CD8-positive, alpha-beta memory T cell (primary cell): Measurements from ENCODE around the gene RPS6KL1. TPM values are rescaled to one million over a fixed set of nuclear protein-coding genes. Genes with fewer than 3 reads are reported as not detected.

Source experiments
- CTCF ChIA-PET: fragments of 350-600 bp; sonication (Branson Sonifier 250); formaldehyde crosslinking; loops from one replicate; lab custom pipeline; 2021; ENCODE audit warnings: antibody characterized with exemption; lab: Charles Lee
- POLR2A ChIA-PET: fragments of 350-600 bp; sonication (Branson Sonifier 250); formaldehyde crosslinking; loops from one replicate; lab custom pipeline; 2021; ENCODE audit warnings: antibody characterized with exemption; lab: Charles Lee
- DNase-seq, 5 donors: peaks; one replicate each; pipeline versions ENCODE4 v3.0.0 to v3.0.0-alpha.2; 2020 to 2022; ENCODE audit warnings: mixed read lengths in 1 of 5
- H3K27ac ChIP-seq: one replicate; pipeline ENCODE4 v1.7.0; 2013; ENCODE audit warnings: low read depth, mild to moderate bottlenecking, low read length, moderate library complexity
- H3K27me3 ChIP-seq: 2 replicates; pipeline ENCODE4 v1.7.0; 2013; ENCODE audit warnings: low read length, mild to moderate bottlenecking; ENCODE audit not compliant: insufficient read depth, poor library complexity, severe bottlenecking
- H3K36me3 ChIP-seq: 2 replicates; pipeline ENCODE4 v1.7.0; 2013; ENCODE audit warnings: mild to moderate bottlenecking, low read length, moderate library complexity; ENCODE audit not compliant: insufficient read depth
- H3K4me1 ChIP-seq: 2 replicates; pipeline ENCODE4 v1.7.0; 2013; ENCODE audit warnings: mild to moderate bottlenecking, low read length, moderate library complexity; ENCODE audit not compliant: insufficient read depth
- H3K4me3 ChIP-seq: 2 replicates; pipeline ENCODE4 v1.7.0; 2013; ENCODE audit warnings: mild to moderate bottlenecking, low read length
- H3K9me3 ChIP-seq: 2 replicates; pipeline ENCODE4 v1.7.0; 2013; ENCODE audit warnings: mild to moderate bottlenecking, low read length
- H3K27ac Mint-ChIP-seq, 8 donors: one replicate each; pipeline ENCODE4 v1.8.0; 2020 to 2021; ENCODE audit warnings: mixed read lengths in 8 of 8, mild to moderate bottlenecking in 6 of 8, inconsistent platforms in 3 of 8, moderate library complexity in 3 of 8
- H3K27me3 Mint-ChIP-seq, 2 donors: one replicate each; pipeline ENCODE4 v1.8.0; 2020 to 2021; ENCODE audit warnings: mixed read lengths in 2 of 2, mild to moderate bottlenecking in 1 of 2, moderate library complexity in 1 of 2
- H3K36me3 Mint-ChIP-seq, 3 donors: one replicate each; pipeline ENCODE4 v1.8.0; 2020 to 2021; ENCODE audit warnings: mixed read lengths in 3 of 3, inconsistent platforms in 1 of 3, mild to moderate bottlenecking in 1 of 3
- H3K4me1 Mint-ChIP-seq, 3 donors: one replicate each; pipeline ENCODE4 v1.8.0; 2020 to 2021; ENCODE audit warnings: mixed read lengths in 3 of 3, inconsistent platforms in 1 of 3, mild to moderate bottlenecking in 1 of 3
- H3K4me3 Mint-ChIP-seq, 7 donors: one replicate each; pipeline ENCODE4 v1.8.0; 2020 to 2021; ENCODE audit warnings: mixed read lengths in 7 of 7, mild to moderate bottlenecking in 6 of 7, moderate library complexity in 4 of 7, inconsistent platforms in 2 of 7
- H3K9me3 Mint-ChIP-seq, 5 donors: one replicate each; pipeline ENCODE4 v1.8.0; 2020 to 2022; ENCODE audit warnings: mixed read lengths in 5 of 5, mild to moderate bottlenecking in 3 of 5, moderate library complexity in 2 of 5, inconsistent platforms in 1 of 5
- polyA plus RNA-seq: library from polyadenylated mRNA; unstranded; fragments of 300-500 nt; fragmentation: Illumina TruSeq; gene quantifications from one replicate; pipeline ENCODE4 v1.2.3, GENCODE V29; 2021
- total RNA-seq, 2 experiments: library from RNA; stranded (reverse); gene quantifications; one replicate each; pipeline ENCODE4 v1.2.3, GENCODE V29; 2021

RPS6KL1 gene
- total and polyA plus RNA-seq, 3 experiments from 2014 or later, result 4.8 to 5.0 TPM; not detected in 1

DNA sequence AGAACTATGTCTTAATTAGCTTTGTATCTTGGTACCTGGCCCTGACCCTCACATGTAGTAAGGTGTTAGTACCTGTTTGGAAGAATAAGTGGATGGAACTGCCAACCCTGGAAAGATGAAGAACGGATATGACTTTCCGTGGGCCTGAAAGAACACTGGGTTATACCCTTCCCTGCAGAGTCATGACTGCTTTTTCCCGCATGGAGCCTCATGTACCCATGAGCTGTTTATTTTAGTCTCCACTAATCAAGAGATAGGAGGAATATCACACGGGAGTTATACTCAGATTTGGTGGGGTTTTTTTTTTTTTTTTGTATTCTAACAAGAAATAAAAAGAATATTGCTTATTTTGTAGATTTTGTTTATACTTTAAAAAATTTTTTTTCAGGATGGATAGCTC is 25.4 kb downstream of the RPS6KL1 start:
- DNase-seq, result no peak
- no peaks in the 10 kb centered on the region for H3K27me3 ChIP-seq
- no peaks in the 10 kb centered on the region for H3K27me3 Mint-ChIP-seq
- no peaks in the 10 kb centered on the region for H3K9me3 Mint-ChIP-seq
- peaks cover 21 to 97% (median 32%) of the 10 kb centered on the region in 3 donors for H3K36me3 Mint-ChIP-seq
- H3K9me3 ChIP-seq, result no peaks in the 10 kb centered on the region
- ChIA-PET CTCF (interaction anchor here (1.6 to 1.7 kb wide), 3 partner anchors 9 to 37 kb away, joined by 3 to 8 read pairs (median 8); no protein-coding TSS in a partner anchor), POLR2A (no interaction called here)
- H3K27ac ChIP-seq, result no peak overlapping the region
- H3K36me3 ChIP-seq, result peaks cover 89% of the 10 kb centered on the region
- H3K27ac Mint-ChIP-seq, result no peak overlapping the region
- H3K4me3 Mint-ChIP-seq, result no peak overlapping the region
- no peak overlapping the region for H3K4me3 ChIP-seq
- peaks cover 0 to 12% (median 0%) of the 10 kb centered on the region in 3 donors for H3K4me1 Mint-ChIP-seq
- no peaks in the 10 kb centered on the region for H3K4me1 ChIP-seq

DNA sequence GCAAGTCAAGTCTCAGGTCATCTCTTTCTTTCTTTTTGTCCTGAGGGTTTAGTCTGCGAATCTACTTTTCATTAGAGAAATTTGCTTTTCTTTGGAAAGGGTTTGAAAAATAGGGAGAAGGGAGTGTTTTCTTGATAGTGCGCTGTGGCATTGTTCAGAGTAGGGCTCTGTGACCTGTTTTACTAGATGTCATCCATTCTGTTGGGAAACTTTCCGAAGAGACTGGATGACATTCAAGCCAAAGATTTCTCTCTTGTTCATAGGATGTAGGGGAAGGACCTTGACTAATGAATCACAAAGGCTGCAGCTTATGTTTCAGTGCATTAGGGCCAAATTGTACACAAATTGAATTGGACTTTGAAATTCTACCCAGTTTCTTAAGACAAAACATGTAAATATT is 26.7 kb downstream of the RPS6KL1 start:
- Mint-ChIP-seq H3K9me3 (no peaks in the 10 kb centered on the region), H3K27me3 (no peaks in the 10 kb centered on the region), H3K4me1 (peaks cover 0 to 12% (median 0%) of the 10 kb centered on the region in 3 donors), H3K36me3 (peaks cover 21 to 97% (median 32%) of the 10 kb centered on the region in 3 donors), H3K27ac (peak overlapping the region in 3 of 8 donors; percentile 4 to 38 (median 14)), H3K4me3 (no peak overlapping the region)
- DNase-seq, result no peak
- H3K4me3 ChIP-seq, result no peak overlapping the region
- no peaks in the 10 kb centered on the region for H3K27me3 ChIP-seq
- H3K4me1 ChIP-seq, result no peaks in the 10 kb centered on the region
- no peak overlapping the region for H3K27ac ChIP-seq
- POLR2A ChIA-PET, result no interaction called here
- H3K36me3 ChIP-seq, result peaks cover 83% of the 10 kb centered on the region
- H3K9me3 ChIP-seq, result no peaks in the 10 kb centered on the region
- CTCF ChIA-PET, result interaction anchor here (1.0 to 1.7 kb wide), 3 partner anchors 10 to 35 kb away, joined by 3 to 8 read pairs (median 3); no protein-coding TSS in a partner anchor

DNA sequence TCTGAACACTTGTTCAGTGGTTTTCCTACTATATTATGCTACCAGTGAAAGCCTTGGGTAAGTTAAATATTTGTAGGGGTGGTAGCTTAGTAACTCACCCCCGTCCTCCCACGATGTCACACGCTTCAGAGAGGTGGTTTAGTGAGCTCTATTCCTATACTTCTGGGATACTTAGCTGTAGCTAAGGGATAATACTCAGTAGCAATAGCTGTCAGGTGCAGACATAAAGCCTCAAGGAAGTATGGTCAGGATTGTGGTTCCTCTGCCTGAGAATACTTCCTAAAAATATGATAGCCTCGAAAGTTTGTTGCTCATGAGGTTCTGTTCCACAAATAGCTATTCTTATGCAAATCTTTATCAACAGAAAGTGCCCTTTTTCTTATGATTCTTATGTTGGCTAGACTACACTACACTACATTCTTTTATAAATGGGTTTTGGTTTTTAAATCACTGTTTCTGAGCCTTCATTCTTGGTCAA is 29.4 kb downstream of the RPS6KL1 start:
- Mint-ChIP-seq H3K4me1 (peaks cover 7 to 17% (median 8%) of the 10 kb centered on the region in 3 donors), H3K27me3 (no peaks in the 10 kb centered on the region), H3K27ac (peak overlapping the region in 3 of 8 donors; percentile 47 to 86 (median 69)), H3K36me3 (peaks cover 12 to 93% (median 20%) of the 10 kb centered on the region in 3 donors), H3K4me3 (no peak overlapping the region), H3K9me3 (no peaks in the 10 kb centered on the region)
- Histone ChIP-seq H3K4me1 (peaks cover 3% of the 10 kb centered on the region), H3K4me3 (no peak overlapping the region), H3K36me3 (peaks cover 72% of the 10 kb centered on the region), H3K27me3 (no peaks in the 10 kb centered on the region), H3K9me3 (no peaks in the 10 kb centered on the region), H3K27ac (no peak overlapping the region)
- no peak for DNase-seq
- ChIA-PET POLR2A (interaction anchor here (1.1 kb wide), 1 partner anchor 33 kb away, joined by 3 read pairs; no protein-coding TSS in a partner anchor), CTCF (interaction anchor here (1.1 to 7.1 kb wide), 5 partner anchors 9 to 33 kb away, joined by 3 to 50 read pairs (median 3); partner anchors contain the start of gene DLST)

DNA sequence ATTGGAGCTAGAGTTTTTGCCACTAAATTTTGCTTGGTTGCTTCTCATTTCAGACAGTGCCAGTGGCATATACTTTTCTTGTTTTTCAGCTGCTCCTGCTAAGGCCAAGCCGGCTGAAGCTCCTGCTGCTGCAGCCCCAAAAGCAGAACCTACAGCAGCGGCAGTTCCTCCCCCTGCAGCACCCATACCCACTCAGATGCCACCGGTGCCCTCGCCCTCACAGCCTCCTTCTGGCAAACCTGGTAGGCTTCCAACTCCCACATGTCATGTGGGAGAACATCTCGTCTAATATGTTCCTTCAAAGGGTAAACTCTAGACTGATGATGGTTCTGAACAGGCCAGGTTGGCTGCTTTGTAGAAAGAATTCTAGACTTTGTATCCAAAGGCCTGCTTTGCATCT is 30.3 kb downstream of the RPS6KL1 start:
- peaks cover 12 to 89% (median 18%) of the 10 kb centered on the region in 3 donors for H3K36me3 Mint-ChIP-seq
- no peak overlapping the region for H3K4me3 Mint-ChIP-seq
- no peak for DNase-seq
- Histone ChIP-seq H3K4me1 (peaks cover 12% of the 10 kb centered on the region), H3K4me3 (no peak overlapping the region), H3K27ac (no peak overlapping the region), H3K27me3 (no peaks in the 10 kb centered on the region), H3K36me3 (peaks cover 64% of the 10 kb centered on the region), H3K9me3 (no peaks in the 10 kb centered on the region)
- H3K27me3 Mint-ChIP-seq, result no peaks in the 10 kb centered on the region
- H3K9me3 Mint-ChIP-seq, result no peaks in the 10 kb centered on the region
- ChIA-PET POLR2A (interaction anchor here (0.8 to 1.1 kb wide), 2 partner anchors 32 to 170 kb away, joined by 3 read pairs; no protein-coding TSS in a partner anchor), CTCF (interaction anchor here (1.1 to 7.1 kb wide), 5 partner anchors 10 to 32 kb away, joined by 3 to 50 read pairs (median 3); partner anchors contain the start of gene DLST)
- peaks cover 15 to 26% (median 17%) of the 10 kb centered on the region in 3 donors for H3K4me1 Mint-ChIP-seq
- H3K27ac Mint-ChIP-seq, result peak overlapping the region in 1 of 8 donors; percentile 54

DNA sequence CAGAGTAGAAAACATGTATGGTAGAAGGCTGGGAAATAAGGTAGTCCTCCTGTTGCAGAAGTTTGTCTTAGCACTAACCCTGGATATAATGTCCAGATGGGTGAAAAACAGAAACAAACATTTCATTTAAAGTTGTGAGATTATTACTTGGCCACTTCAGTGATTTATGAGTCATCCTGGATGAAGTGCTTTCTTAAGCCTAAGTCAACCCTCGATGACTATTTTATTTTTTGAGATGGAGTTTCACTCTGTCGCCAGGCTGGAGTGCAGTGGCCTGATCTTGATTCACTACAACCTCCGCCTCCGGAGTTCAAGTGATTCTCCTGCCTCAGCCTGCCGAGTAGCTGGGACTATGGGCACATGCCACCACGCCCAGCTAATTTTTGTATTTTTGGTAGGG is 31.2 kb downstream of the RPS6KL1 start:
- Histone ChIP-seq H3K4me1 (peaks cover 16% of the 10 kb centered on the region), H3K9me3 (no peaks in the 10 kb centered on the region), H3K27me3 (no peaks in the 10 kb centered on the region), H3K27ac (no peak overlapping the region), H3K36me3 (peaks cover 55% of the 10 kb centered on the region), H3K4me3 (no peak overlapping the region)
- peaks cover 7 to 82% (median 14%) of the 10 kb centered on the region in 3 donors for H3K36me3 Mint-ChIP-seq
- ChIA-PET POLR2A (no interaction called here), CTCF (interaction anchor here (2.8 to 7.1 kb wide), 3 partner anchors 13 to 31 kb away, joined by 15 to 50 read pairs (median 34); no protein-coding TSS in a partner anchor)
- no peak for DNase-seq
- H3K9me3 Mint-ChIP-seq, result no peaks in the 10 kb centered on the region
- no peaks in the 10 kb centered on the region for H3K27me3 Mint-ChIP-seq
- H3K27ac Mint-ChIP-seq, result peak overlapping the region in 2 of 8 donors; percentile 54 to 78
- no peak overlapping the region for H3K4me3 Mint-ChIP-seq
- peaks cover 20 to 25% (median 23%) of the 10 kb centered on the region in 3 donors for H3K4me1 Mint-ChIP-seq

DNA sequence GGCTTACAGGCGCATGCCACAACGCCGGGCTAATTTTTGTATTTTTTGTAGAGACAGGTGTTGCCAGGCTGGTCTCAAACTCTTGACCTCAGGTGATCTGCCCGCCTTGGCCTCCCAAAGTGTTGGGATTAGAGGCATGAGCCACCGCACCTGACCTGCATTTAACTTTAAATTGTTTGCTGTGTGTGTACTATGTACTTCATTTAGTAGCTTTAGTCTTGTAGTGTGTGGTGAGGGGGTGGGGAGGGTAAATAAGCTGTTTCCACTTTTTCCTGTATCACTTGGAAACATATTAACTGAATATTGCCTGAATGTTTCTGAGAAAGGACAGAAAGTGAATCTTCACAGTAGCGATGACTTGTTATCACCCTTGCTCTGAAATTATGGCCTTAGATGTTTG is 32.8 kb downstream of the RPS6KL1 start:
- Histone ChIP-seq H3K27me3 (no peaks in the 10 kb centered on the region), H3K9me3 (no peaks in the 10 kb centered on the region), H3K27ac (no peak overlapping the region), H3K36me3 (peaks cover 43% of the 10 kb centered on the region), H3K4me1 (peaks cover 17% of the 10 kb centered on the region), H3K4me3 (no peak overlapping the region)
- H3K4me1 Mint-ChIP-seq, result peaks cover 33 to 41% (median 34%) of the 10 kb centered on the region in 3 donors
- no peak for DNase-seq
- H3K27ac Mint-ChIP-seq, result no peak overlapping the region
- no peaks in the 10 kb centered on the region for H3K9me3 Mint-ChIP-seq
- H3K27me3 Mint-ChIP-seq, result no peaks in the 10 kb centered on the region
- H3K4me3 Mint-ChIP-seq, result no peak overlapping the region
- H3K36me3 Mint-ChIP-seq, result peaks cover 6 to 79% (median 9%) of the 10 kb centered on the region in 3 donors
- ChIA-PET CTCF (interaction anchor here (1.2 to 7.1 kb wide), 5 partner anchors 8 to 29 kb away, joined by 4 to 50 read pairs (median 6); partner anchors contain the start of gene DLST), POLR2A (no interaction called here)

DNA sequence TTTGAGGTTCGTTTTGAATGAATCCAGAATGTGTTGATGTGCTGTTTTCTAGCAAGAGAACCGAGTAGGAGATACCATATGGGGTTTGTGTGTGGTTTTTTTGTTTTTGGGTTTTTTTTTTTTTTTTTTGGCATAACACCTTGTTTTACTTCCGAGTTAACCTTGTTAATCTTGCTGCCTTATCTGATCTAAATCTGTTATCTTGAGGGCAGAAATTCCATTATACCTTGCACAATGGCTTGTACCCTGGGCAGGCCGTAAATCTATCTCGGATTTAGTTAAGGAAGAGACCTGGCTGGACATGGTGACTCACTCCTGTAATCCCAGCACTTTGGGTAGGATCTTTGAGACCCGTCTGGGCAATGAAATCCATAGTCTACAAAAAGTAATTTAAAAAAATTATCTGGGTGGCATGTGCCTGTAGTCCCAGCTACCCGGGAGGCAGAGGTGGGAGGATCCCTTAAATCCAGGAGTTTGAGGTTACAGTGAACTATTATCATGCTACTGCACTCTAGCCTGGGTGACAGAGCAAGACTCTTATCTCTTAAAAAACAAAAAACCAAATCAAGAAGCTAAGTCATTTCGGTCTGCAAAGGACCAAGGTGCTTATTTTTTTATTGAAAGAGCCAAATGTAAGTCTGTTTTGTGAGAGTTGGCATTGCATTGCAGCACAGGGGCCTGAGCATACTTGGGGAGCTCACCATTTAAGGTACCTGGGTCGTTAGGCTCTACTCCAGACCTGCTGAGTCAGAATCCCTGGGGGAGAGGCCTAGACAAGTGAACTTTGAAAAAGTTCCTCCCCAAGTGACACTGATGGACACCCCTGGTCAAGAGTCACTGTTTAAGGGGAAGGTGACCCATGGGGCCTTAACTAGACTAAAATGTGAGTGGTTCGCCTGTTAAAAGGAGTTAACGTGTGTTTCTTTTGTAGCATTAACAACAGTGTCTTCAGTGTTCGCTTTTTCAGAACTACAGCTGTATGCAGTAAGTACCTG is 34.6 kb downstream of the RPS6KL1 start:
- Histone ChIP-seq H3K36me3 (peaks cover 29% of the 10 kb centered on the region), H3K9me3 (no peaks in the 10 kb centered on the region), H3K4me3 (no peak overlapping the region), H3K27ac (peak overlapping the region; percentile 20), H3K27me3 (no peaks in the 10 kb centered on the region), H3K4me1 (peaks cover 36% of the 10 kb centered on the region)
- no peak for DNase-seq
- Mint-ChIP-seq H3K36me3 (peaks cover 0 to 68% (median 6%) of the 10 kb centered on the region in 3 donors), H3K4me1 (peaks cover 50 to 59% (median 52%) of the 10 kb centered on the region in 3 donors), H3K4me3 (peak overlapping the region; percentile 21 to 63 (median 49)), H3K27ac (peak overlapping the region; percentile 8 to 87 (median 65)), H3K9me3 (no peaks in the 10 kb centered on the region), H3K27me3 (no peaks in the 10 kb centered on the region)
- CTCF ChIA-PET, result interaction anchor here (0.6 to 7.1 kb wide), 4 partner anchors 12 to 277 kb away, joined by 3 to 50 read pairs (median 4); no protein-coding TSS in a partner anchor
- POLR2A ChIA-PET, result interaction anchor here (0.7 kb wide), 1 partner anchor 18 kb away, joined by 3 read pairs; no protein-coding TSS in a partner anchor
